CD4-positive, alpha-beta T cell (primary cell): ENCODE data around the gene HES5. TPM values are rescaled to one million over a fixed set of nuclear protein-coding genes. Genes with fewer than 3 reads are reported as not detected.

Source experiments
- ATAC-seq: fragments of 200-7000 bp; cut with Tn5 transposase; one replicate; pipeline ENCODE4 v1.10.0; 2022; ENCODE audit warnings: mild to moderate bottlenecking; ENCODE audit not compliant: poor library complexity
- CTCF ChIA-PET: fragments of 350-600 bp; sonication (Branson Sonifier 250); formaldehyde crosslinking; loops from one replicate; lab custom pipeline; 2021; ENCODE audit warnings: antibody characterized with exemption, inconsistent platforms; lab: Charles Lee
- POLR2A ChIA-PET: fragments of 350-600 bp; sonication (Branson Sonifier 250); formaldehyde crosslinking; loops from one replicate; lab custom pipeline; 2021; ENCODE audit warnings: antibody characterized with exemption, inconsistent platforms; lab: Charles Lee
- DNase-seq, 14 experiments: peaks; one replicate each; pipeline ENCODE4 v3.0.0-alpha.2; 2013 to 2020; ENCODE audit warnings: mixed read lengths in 2 of 14
- H3K27ac ChIP-seq, 2 donors: one replicate each; pipeline versions ENCODE4 v1.5.1 to v1.7.0; 2013; ENCODE audit warnings: low read length in 2 of 2, low read depth in 1 of 2, mild to moderate bottlenecking in 1 of 2
- H3K27me3 ChIP-seq, 2 experiments: 1 replicate in 1 of 2; 2 replicates in 1 of 2; pipeline versions ENCODE4 v1.6.1 to v1.7.0; 2013; ENCODE audit warnings: low read length in 2 of 2, control low read depth in 1 of 2, mild to moderate bottlenecking in 1 of 2, moderate library complexity in 1 of 2; ENCODE audit not compliant: insufficient read depth in 2 of 2, control insufficient read depth in 1 of 2
- H3K36me3 ChIP-seq: one replicate; pipeline ENCODE4 v1.6.1; 2013; ENCODE audit warnings: low read length, control low read depth; ENCODE audit not compliant: insufficient read depth
- H3K4me1 ChIP-seq: one replicate; pipeline ENCODE4 v1.6.1; 2013; ENCODE audit warnings: low read length, control low read depth; ENCODE audit not compliant: insufficient read depth
- H3K4me3 ChIP-seq: one replicate; pipeline ENCODE4 v1.5.1; 2013; ENCODE audit warnings: mild to moderate bottlenecking, low read length, moderate library complexity
- H3K9me3 ChIP-seq, 2 experiments: 1 replicate in 1 of 2; 2 replicates in 1 of 2; pipeline versions ENCODE4 v1.6.1 to v1.7.0; 2013; ENCODE audit warnings: low read length in 2 of 2, mild to moderate bottlenecking in 2 of 2, control low read depth in 1 of 2, moderate library complexity in 1 of 2; ENCODE audit not compliant: control insufficient read depth in 1 of 2, insufficient read depth in 1 of 2
- H3K27ac Mint-ChIP-seq: one replicate; pipeline ENCODE4 v1.8.0; 2020; ENCODE audit warnings: mixed read lengths
- H3K27me3 Mint-ChIP-seq: one replicate; pipeline ENCODE4 v1.8.0; 2021; ENCODE audit warnings: mixed read lengths
- H3K36me3 Mint-ChIP-seq: one replicate; pipeline ENCODE4 v1.8.0; 2021; ENCODE audit warnings: low read depth, mixed read lengths
- H3K4me1 Mint-ChIP-seq: one replicate; pipeline ENCODE4 v1.8.0; 2021; ENCODE audit warnings: low read depth, mixed read lengths
- H3K4me3 Mint-ChIP-seq: one replicate; pipeline ENCODE4 v1.8.0; 2020; ENCODE audit warnings: mild to moderate bottlenecking, mixed read lengths
- H3K9me3 Mint-ChIP-seq: one replicate; pipeline ENCODE4 v1.8.0; 2020; ENCODE audit warnings: mixed read lengths
- intact Hi-C, 2 experiments: fragments of 100-400 bp; cut with DNase I in 1 of 2; cut with micrococcal nuclease in 1 of 2; formaldehyde crosslinking; loops; one replicate each; pipeline versions ENCODE4 v1.15.1 to v1.9.0; 2023 to 2025; cut with DNase I, micrococcal nuclease
- total RNA-seq, 174 experiments: library from RNA in 2 of 174; stranded (reverse) in 2 of 174; gene quantifications; one replicate each; pipeline ENCODE4 v1.2.3 and lab custom pipeline; 2021 to 2026
- TF ChIP-seq, protein P1 (sequence below): fragments of 200-600 bp; IDR thresholded peaks from one replicate; pipeline ENCODE4 v1.8.0; 2022; ENCODE audit warnings: antibody characterized with exemption, mild to moderate bottlenecking

The HES5 gene
- total RNA-seq, 2 experiments from 2014 or later: not detected

DNA sequence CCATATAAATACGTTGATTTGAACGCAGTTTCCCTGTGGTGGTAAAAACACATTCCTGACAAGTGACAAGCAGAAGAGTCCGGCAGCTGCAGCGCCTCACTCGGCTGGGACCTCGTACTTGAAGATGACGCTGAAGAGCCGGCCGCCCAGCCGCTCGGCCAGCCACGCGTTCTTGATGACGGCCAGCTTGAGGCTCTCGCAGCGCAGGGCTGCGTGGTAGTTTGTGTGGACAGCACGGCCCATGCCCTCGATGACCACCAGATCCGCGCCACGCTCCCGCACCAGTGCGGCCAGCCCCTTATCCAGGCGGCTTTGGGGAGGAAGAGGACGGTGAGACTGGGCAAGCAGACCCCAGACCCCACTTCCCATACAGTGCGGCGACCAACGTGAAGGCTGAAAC, 21.3 kb downstream of the HES5 start:
- Mint-ChIP-seq H3K4me3 (no peak overlapping the region), H3K9me3 (no peaks in the 10 kb centered on the region), H3K36me3 (peaks cover 42% of the 10 kb centered on the region), H3K27me3 (no peaks in the 10 kb centered on the region), H3K27ac (no peak overlapping the region), H3K4me1 (no peaks in the 10 kb centered on the region)
- TF ChIP-seq, protein P1, sequence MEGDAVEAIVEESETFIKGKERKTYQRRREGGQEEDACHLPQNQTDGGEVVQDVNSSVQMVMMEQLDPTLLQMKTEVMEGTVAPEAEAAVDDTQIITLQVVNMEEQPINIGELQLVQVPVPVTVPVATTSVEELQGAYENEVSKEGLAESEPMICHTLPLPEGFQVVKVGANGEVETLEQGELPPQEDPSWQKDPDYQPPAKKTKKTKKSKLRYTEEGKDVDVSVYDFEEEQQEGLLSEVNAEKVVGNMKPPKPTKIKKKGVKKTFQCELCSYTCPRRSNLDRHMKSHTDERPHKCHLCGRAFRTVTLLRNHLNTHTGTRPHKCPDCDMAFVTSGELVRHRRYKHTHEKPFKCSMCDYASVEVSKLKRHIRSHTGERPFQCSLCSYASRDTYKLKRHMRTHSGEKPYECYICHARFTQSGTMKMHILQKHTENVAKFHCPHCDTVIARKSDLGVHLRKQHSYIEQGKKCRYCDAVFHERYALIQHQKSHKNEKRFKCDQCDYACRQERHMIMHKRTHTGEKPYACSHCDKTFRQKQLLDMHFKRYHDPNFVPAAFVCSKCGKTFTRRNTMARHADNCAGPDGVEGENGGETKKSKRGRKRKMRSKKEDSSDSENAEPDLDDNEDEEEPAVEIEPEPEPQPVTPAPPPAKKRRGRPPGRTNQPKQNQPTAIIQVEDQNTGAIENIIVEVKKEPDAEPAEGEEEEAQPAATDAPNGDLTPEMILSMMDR: no peak
- Histone ChIP-seq H3K36me3 (peaks cover 58% of the 10 kb centered on the region), H3K27ac (no peak overlapping the region), H3K4me1 (no peaks in the 10 kb centered on the region), H3K9me3 (no peaks in the 10 kb centered on the region), H3K4me3 (no peak overlapping the region), H3K27me3 (no peaks in the 10 kb centered on the region)
- intact Hi-C loops: no loop called here
- POLR2A ChIA-PET: no interaction called here
- CTCF ChIA-PET: no interaction called here
- DNase-seq: no peak
- no peak for ATAC-seq

GRCh38 chr1:2508180-2508579, 21.9 kb downstream of the HES5 start:
- Mint-ChIP-seq H3K27me3 (no peaks in the 10 kb centered on the region), H3K4me3 (no peak overlapping the region), H3K4me1 (no peaks in the 10 kb centered on the region), H3K9me3 (no peaks in the 10 kb centered on the region), H3K36me3 (peaks cover 39% of the 10 kb centered on the region), H3K27ac (no peak overlapping the region)
- intact Hi-C loops: no loop called here
- POLR2A ChIA-PET: no interaction called here
- H3K4me1 ChIP-seq: no peaks in the 10 kb centered on the region
- peaks cover 0 to 1% of the 10 kb centered on the region in 2 experiments for H3K9me3 ChIP-seq
- TF ChIP-seq, protein P1: no peak
- H3K36me3 ChIP-seq: peaks cover 52% of the 10 kb centered on the region
- no peak for DNase-seq
- CTCF ChIA-PET: no interaction called here
- ATAC-seq: no peak
- no peaks in the 10 kb centered on the region for H3K27me3 ChIP-seq
- H3K27ac ChIP-seq: no peak overlapping the region
- no peak overlapping the region for H3K4me3 ChIP-seq

DNA sequence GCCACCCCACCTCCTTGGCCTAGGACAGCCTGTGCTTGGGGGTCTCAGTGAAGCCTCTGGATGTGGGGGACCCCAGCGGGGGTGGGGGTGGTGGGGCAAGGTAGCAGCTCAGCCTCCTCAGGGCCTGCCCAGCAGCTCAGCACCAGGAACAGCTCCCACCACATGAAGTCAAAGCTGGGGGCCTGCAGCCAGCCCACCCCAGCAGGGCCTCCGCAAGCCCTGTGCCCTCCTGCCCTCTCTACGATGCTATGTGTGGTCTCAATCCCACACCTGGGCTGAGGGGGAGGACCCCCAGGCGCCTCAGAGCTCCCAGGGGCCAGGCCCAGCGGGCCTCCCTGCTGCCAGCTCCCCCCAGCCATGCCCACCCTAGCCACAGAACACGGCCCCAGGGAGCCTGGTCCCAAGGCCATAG, 22.3 kb downstream of the HES5 start:
- TF ChIP-seq, protein P1: no peak
- Histone ChIP-seq H3K27me3 (no peaks in the 10 kb centered on the region), H3K27ac (no peak overlapping the region), H3K9me3 (peaks cover 0 to 6% of the 10 kb centered on the region in 2 experiments), H3K4me3 (no peak overlapping the region), H3K4me1 (no peaks in the 10 kb centered on the region), H3K36me3 (peaks cover 48% of the 10 kb centered on the region)
- CTCF ChIA-PET: no interaction called here
- Mint-ChIP-seq H3K4me3 (no peak overlapping the region), H3K9me3 (no peaks in the 10 kb centered on the region), H3K4me1 (no peaks in the 10 kb centered on the region), H3K27me3 (no peaks in the 10 kb centered on the region), H3K36me3 (peaks cover 39% of the 10 kb centered on the region), H3K27ac (no peak overlapping the region)
- intact Hi-C loops: no loop called here
- DNase-seq (no peak), ATAC-seq (no peak)
- POLR2A ChIA-PET: interaction anchor here (0.6 to 1.3 kb wide), 2 partner anchors 16 to 858 kb away, joined by 3 to 4 read pairs; no protein-coding TSS in a partner anchor
